ENCODE results near the gene CLIP2.
"Not testable (repeated sequence)": the region's sequence is repeated elsewhere in the genome, so short reads cannot be mapped to it uniquely, and the experiment has no call there.

CLIP2 gene

GRCh38 chr7:74405899-74406512 is 116.8 kb downstream of the CLIP2 start:
- no peak overlapping the region for H3K4me3 ChIP-seq (ENCODE audit: low read length)
- DNase-seq (ENCODE audit: low read depth): no peak
- no peak for TF ChIP-seq CTCF (IDR thresholded peaks at IDR 0.05; ENCODE audit: insufficient read depth, low read depth, low read length, missing control alignments)

GRCh38 chr7:74407958-74408357 is 118.8 kb downstream of the CLIP2 start:
- H3K4me3 ChIP-seq (ENCODE audit: low read length): no peak overlapping the region
- DNase-seq (ENCODE audit: low read depth): no peak
- TF ChIP-seq CTCF (IDR thresholded peaks at IDR 0.05; ENCODE audit: insufficient read depth, low read depth, low read length, missing control alignments): no peak

DNA sequence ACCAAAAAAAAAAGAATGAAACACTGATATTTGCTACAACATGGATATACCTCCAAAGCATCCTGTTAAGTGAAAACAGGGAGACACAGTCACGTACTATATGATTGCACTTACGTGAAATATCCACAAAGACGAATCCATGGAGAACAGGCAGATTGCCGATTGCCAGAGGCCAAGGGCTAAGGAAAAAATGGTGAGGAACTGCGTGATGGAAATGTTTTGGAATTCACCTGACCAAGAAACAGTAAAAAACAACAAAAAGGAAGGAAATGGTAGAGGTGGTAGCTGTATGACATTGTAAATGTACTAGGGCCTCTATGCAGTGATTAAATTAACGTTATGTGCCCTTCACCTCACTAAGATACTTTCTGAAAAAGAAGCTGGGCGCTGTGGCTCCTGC is 120.4 kb downstream of the CLIP2 start:
- no peak overlapping the region for H3K4me3 ChIP-seq (ENCODE audit: low read length)
- no peak for DNase-seq (ENCODE audit: low read depth)
- TF ChIP-seq CTCF (IDR thresholded peaks at IDR 0.05; ENCODE audit: insufficient read depth, low read depth, low read length, missing control alignments): no peak

- TF ChIP-seq CTCF (IDR thresholded peaks at IDR 0.05; ENCODE audit: insufficient read depth, low read depth, low read length, missing control alignments): no peak
- no peak for DNase-seq (ENCODE audit: low read depth)
- H3K4me3 ChIP-seq (ENCODE audit: low read length): no peak overlapping the region
Observed at GRCh38 chr7:74410772-74411171, 121.6 kb downstream of the CLIP2 start.

DNA sequence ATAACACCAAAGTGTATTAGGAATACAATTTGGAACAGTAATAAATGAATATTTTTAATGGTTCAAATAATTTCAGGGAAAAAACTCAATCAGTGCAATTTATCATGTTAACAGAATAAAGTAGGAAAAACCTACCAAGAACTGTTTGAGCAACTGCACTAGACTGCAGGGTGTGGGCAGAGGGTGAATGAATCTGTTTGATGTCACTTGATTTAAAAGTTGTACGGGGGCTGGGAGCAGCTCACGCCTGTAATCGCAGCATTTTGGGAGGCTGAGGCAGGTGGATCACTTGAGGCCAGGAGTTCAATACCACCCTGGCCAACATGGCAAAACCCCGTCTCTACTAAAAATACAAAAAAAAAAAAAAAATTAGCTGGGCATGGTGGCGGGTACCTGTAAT is 122.4 kb downstream of the CLIP2 start:
- not testable (repeated sequence) for DNase-seq (ENCODE audit: low read depth); H3K4me3 ChIP-seq (ENCODE audit: low read length)

DNA sequence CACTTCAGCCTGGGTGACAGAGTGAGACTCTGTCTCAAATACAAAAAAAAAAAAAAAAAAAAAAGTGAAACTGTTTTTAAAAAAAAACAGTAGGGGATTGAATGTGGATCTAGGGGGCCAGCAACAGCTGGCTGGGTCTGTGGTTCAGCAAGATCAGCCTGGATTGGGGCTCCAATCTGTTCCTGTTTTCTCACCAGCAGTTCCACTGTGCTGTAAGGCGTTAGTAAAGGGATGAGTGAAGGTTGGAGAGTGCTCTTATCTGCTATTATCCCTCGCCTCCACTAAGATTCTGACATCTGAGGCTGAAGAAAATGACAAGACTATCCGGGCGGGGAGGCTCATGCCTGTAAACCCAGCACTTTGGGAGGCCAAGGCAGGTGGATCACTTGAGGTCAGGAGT is 122.8 kb downstream of the CLIP2 start:
- no peak for TF ChIP-seq CTCF (IDR thresholded peaks at IDR 0.05; ENCODE audit: insufficient read depth, low read depth, low read length, missing control alignments)
- no peak for DNase-seq (ENCODE audit: low read depth)
- no peak overlapping the region for H3K4me3 ChIP-seq (ENCODE audit: low read length)

GRCh38 chr7:74412603-74413002 is 123.4 kb downstream of the CLIP2 start:
- no peak overlapping the region for H3K4me3 ChIP-seq (ENCODE audit: low read length)
- peak; percentile 27 for DNase-seq (ENCODE audit: low read depth)
- no peak for TF ChIP-seq CTCF (IDR thresholded peaks at IDR 0.05; ENCODE audit: insufficient read depth, low read depth, low read length, missing control alignments)

DNA sequence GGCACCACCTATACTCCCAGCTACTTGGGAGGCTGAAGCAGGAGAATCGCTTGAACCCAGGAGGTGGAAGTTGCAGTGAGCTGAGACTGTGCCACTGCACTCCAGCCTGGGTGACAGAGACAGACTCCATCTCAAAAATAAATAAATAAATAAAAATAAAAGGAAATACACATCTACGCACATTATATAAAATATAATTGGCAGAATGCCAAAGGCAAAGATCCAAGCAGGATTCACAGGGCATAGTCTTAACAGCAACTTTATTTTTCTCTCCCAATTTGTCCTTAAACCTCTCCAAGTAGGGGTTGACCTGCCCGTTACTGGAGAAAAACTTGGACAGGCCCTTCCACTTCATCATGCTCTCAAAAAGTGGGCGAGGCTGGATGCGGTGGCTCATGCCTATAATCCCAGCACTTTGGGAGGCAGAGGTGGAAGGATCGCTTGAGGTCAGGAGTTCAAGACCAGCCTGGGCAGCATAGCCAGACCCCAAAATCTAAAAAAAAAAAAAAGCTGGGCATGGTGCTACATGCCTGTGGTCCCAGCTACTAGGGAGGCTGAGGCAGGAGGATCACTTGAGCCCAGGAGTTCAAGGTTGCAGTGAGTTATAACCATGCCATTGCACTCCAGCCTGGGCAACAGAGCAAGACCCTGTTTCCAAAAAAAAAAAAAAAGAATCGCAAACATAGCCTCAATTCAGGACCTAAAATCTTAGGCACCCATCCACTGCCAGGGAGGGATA is 125.6 kb downstream of the CLIP2 start:
- DNase-seq (ENCODE audit: low read depth); H3K4me3 ChIP-seq (ENCODE audit: low read length): not testable (repeated sequence)

Data from epithelial cell of esophagus (primary cell).